HG03432 (cell line): ENCODE measurements around the gene RSU1.
"Not testable (repeated sequence)": the region's sequence is repeated elsewhere in the genome, so short reads cannot be mapped to it uniquely, and the experiment has no call there.

Experiments used
- ATAC-seq: cut with Tn5 transposase; IDR thresholded peaks from one replicate; pipeline ENCODE4 v1.9.1; 2021; ENCODE audit warnings: mild to moderate bottlenecking, moderate library complexity; ENCODE audit not compliant: unreplicated experiment

Gene RSU1

DNA sequence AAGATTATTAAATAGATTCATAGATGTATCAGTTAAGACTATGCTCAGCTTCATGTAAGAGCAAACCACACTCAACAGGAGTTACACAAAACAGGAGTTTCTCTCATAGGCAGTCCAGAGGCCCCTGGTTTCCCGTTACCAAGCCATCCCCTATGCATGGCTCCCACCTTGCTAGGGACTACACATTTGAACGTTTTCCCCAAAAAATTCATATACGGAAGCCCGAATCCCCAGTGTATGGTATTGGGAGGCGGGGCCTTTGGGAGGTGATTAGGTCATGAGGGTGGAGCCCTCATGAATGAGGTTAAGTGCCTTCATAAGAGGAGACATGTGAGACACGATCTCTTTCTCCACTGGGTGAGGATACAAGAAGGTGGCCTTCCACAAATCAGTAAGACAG is 29.1 kb downstream of the RSU1 start:
- peak; percentile 34 for ATAC-seq

DNA sequence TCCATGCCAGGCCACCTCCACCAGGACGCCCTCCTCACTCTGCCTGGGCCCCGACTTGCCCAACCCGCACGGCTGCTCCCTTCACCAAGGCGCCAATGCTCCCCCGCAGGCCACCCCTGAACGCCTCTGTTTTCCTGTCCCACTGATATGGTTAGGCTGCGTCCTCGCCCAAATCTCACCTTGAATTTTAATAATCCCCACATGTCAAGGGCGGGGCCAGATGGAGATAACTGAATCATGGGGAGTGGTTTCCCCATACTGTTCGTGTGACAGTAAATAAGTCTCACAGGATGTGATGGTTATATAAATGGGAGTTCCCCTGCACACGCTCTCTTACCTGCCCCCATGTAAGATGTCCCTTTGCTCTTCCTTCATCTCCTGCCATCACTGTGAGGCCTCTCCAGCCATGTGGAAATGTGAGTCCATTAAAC is 29.8 kb downstream of the RSU1 start:
- peak; percentile 77 for ATAC-seq

DNA sequence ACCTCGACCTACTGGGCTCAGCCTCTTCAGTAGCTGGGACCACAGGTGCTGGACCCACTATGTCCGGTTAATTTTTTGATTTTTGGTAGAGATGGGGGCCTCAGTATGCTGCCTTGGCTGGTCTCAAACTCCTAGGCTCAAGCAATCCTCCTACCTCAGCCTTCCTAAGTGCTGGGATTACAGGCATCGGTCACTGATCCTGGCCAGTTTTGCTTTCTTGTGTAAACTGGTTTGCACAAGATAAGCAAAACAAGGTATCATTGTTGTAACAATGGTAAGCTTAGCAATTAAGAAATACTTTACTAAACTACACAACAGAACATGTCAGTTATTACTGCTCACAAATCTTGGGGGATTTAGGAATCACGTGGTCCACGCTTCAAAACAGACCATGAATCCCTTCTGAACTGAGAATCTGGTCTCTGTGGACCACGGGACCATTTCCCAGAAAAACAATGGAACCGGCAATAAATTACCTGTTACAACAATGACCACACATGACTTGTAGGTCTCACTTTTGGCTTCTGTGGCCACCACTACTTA is 36.8 kb downstream of the RSU1 start:
- no peak for ATAC-seq

DNA sequence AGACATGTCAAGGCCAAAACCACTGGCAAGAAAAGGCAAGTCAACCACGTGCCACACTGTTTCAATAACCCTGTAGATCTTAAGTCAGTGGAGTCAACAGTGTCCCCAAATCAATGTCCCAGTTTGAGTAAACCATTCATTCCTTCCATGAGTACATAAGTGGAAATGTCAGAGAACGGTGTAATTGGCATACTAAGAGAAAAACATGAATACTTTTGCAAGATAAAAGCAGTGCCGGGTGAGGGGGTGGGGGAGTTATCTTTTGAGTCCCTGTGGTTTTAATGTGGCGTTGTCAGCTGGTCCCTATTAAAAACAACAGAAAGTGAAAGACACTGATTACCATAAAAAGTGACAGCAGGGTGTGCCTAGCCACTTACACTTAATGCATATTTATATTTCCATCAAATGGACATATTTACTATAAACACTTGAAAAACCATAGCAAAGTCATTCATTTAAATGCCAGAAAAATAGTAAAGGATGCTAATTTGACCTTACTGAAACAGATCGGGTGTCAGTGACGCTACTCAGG is 37.8 kb downstream of the RSU1 start:
- peak; percentile 87 for ATAC-seq

DNA sequence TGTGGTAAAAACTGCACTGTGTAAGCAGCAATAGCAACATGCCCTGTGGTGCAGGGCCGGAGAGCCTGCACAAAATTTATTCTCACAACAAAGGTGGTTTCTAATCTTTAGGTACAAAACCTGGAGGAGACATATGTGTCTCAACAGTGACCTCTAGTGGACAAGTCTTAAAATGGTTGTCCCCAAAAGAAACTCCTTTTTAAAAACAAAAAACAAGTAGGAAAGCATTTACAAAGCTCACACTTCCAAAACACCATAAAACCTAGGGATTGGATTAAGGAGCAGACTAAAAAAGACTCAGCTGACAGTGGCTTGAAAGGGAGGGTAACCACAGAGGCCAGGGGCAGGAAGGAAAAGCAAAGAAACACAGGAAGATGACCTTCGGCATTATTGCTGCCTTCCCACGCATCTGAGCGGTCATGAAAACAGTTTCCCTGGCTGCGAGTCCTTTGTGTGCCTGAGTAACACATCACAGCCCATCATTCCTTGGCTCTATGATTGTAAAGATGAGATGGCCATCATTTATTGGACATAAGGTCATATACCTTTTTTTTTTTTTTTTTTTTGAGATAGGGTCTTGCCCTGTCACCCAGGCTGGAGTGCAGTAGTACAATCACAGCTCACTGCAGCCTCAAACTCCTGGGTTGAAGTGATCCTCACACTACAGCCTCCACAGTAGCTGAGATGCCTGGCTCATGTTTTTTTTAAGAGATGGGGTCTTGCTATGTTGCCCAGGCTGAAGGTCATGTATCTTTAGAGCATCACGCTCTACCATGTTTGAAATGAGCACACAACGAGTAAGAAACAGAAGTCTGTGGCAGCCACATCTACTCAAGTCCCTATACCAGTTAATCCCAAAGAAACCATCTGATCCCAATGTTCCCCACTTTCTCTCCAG is 39.5 kb downstream of the RSU1 start:
- peak; percentile 42 for ATAC-seq

DNA sequence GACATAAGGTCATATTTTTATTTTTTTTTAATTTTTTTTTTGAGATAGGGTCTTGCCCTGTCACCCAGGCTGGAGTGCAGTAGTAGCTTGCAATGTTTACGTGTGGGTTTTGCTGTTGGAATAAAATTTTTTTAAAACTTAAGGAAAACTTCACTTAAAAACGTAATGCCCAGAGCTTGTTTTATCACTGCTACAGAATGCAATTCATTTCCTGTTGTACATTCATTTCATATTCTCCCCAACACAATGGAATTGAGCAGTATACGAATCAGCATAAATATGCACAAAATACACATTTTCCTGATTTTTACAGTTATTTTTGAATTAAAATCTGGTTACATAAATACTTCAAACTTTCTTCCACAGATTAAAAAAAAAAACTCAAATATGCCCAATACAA is 40.3 kb downstream of the RSU1 start:
- ATAC-seq, result no peak

DNA sequence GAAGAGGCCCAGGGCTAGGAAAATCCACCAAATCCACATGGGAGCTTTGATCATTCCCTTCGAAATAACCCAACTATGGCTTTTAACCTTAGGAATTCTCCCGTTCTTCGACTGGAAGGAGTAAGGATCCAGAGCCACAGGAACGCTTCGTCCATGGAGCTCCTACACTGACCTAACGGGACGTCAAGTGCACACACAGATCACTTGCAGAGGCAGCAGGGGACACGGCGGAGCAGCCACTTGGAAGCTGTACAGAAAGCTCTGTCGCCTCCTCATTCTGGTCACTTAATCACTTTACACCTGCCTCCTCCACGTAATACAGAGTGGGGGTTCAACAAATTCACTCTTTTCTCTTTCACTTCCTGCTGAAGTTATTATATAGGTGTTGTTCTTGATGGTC is 43.9 kb downstream of the RSU1 start:
- ATAC-seq, result no peak

DNA sequence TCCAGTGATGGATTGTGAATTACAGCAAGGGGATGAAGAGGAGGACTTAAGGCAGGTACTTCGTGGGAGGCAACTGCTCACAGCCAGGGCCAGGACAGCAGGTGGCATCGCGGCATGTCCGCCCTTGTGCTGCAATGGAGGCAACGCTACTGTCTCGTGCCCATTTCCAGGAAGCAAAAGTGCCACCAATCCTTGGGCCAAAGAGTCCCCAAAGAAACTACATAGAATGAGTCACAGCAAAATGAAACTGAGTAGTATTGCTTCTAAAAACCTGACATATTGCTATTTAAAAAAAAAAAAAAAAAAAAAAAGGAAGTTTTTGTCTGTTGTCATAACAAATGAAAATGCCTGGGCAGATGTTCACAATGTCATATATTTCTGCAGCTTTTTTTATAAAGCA is 46.6 kb downstream of the RSU1 start:
- peak; percentile 67 for ATAC-seq

DNA sequence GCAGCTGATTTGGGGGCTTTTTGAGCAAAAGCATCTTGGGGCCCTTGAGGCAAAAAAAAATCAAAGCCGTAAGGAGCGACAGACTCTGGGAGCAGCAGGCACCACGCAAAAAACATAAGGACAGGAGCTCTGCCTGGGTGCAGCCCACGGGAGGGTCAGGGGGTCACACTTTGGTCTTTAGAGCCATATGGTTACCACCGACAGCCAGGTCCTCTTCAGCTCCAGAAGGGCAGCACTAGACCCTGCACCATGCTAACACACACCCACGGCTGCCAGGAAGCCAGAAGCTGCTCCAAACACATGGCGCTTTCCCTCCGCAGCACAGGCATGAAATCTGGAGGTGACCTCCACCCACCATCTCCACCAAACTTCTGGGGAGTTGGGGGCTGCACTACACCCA is 47.1 kb downstream of the RSU1 start:
- ATAC-seq, result no peak

DNA sequence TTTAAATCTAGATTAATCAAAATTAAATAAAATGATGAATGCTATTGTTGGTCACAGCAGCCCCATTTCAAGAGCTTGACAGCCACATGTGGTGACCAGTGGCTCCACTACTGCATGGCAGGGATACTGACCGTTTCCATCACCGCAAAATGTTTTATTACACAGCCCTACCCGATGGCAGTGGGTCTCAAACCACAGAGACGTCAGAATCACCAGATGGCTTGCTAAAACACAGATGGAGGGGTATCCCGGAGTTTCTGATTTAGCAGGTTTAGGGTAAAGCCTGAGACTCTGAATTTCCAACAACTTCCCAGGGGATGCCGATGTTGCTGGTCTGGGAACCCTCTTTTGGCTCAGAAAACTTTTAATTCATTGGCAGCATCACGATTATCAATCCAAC is 47.9 kb downstream of the RSU1 start:
- ATAC-seq, result no peak

DNA sequence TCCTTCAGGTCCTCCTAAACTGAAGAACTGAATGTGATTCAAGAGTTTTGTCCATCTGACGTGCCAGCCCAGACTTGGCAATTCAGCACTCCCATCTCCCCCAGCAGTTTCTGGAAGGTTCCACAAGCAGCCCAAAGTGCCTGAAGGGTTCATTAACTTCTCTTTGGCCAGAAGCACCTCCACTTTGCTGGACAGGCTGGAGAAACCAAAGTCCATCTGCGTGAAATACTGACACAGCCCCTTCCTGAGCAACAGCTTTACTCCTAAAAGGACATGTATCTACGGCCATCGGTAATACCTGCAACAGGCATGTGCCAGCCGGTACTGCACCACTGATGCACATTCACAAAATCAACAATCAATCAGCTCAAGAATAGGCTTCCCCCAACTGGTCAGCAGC is 48.5 kb downstream of the RSU1 start:
- no peak for ATAC-seq

DNA sequence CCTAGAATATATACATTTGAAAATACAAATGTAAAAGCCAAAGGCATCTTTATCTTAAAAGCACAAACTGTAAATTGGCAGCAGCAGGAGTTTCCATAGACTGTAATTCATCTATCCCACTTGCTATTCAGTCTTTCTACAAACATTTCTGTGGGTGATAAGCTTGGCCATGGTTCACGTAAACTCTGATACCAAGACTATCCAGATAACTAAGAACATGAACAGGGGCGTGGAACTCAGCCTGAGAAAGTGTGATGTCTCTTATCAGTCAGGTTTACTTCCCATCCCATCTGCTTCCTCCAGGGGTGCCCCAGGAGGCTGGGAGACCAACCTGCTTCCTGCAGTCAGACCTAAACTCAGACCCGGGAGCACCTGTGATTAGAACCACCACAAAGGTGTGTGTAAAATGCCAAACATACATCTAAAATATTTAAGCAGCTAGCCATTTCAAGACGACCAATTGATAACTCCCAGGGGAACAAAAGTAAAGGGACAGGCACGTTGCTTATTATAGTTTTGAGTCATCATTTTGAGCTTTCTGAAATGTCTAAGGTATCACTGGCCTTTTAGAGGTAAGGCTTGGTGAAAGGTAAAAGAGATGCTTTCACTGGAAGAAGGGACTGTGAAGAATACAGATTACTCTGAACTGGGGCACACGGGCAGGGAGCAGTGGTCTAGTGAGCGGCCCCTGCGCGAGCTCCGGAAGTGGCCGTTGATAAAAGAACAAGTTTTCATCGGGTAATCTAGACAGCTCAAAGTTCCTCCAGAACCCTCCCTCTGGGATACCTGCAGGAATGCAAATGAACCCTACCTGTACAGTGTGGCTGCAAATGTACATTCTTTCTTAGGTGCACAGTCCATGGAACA is 51.5 kb downstream of the RSU1 start:
- ATAC-seq, result peak; percentile 78

DNA sequence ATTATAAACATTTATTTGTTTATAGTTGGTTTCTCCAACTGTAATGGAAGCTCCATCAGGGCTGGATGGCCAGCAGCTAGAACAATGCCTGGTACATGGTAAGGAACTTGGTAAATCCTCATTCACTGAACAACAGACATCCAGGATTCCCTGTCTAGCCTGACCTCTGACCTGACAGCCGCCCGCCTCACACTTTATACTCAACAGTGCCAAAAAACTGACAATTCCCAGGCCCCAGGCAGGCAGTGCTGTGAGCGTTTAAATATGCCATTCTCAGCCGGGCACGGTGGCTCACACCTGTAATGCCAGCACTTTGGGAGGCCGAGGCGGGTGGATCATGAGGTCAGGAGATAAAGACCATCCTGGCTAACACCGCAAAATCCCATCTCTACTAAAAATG is 55.9 kb downstream of the RSU1 start:
- no peak for ATAC-seq

DNA sequence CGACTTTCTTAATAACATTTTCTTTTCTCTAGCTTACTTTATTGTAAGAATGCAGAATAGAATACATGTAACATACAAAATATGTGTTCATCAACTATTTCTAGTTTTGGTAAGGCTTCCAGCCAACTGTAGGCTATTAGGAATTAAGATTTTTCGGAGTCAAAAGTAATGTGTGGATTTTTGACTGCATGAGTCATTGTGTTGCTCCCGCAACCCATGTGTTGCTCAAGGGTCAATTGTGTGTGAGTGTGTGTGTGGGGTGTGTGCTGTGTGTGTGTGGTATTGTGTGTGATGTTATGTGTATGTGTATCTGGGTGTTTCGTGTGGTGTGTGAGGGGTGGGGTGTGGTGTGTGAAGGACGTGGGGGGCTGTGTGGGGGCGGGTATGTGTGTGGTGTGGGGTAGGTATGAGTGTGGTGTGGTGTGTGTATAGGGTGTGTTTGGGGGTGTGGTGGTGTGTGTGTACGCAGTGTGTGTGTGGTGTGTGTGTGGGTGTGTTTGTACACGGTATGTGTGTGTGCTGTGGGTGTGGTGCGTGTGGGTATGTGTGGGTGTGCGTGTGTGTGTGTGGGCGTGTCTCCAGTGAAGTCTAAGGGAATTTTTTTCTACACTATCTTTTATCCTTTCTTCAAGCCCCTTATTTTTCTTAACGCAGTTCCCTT is 60.5 kb downstream of the RSU1 start:
- no peak for ATAC-seq

DNA sequence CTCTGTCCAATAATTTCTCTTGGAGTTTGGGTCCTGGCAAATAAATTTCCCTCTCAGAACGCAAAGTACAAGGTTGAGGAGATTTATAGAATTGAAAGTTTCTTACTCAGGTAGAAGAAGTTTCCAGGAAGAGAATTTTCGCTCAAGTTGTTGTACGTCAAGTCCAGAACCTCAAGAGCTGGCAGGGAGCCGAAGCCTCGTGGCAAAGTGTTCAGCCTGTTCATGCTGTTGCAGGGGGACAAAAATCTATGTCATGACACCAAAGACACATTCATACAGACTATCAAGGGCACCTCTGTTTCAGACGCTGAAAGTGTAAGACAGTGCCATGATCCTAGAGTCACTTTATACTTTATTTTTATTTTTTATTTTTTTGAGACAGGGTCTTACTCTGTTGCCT is 62.5 kb downstream of the RSU1 start:
- ATAC-seq, result no peak

DNA sequence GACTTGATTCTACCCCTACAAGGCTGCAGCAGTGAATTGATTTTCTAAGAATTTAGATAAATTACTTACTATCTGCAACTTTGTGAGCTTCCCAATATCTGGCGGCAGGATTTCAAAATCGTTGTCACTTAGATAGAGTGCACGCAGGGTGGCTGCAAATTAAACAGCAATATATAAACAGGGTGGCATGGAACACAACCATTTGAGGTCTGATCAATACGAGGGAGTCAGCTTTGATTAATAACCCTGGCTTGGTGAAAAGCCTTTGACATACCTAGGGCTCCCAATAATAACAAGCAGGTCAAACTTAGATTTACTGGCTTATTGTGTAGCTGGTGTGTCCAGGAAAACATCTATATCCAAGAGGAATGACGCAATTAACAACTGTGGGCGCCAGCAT is 64.4 kb downstream of the RSU1 start:
- ATAC-seq, result not testable (repeated sequence)

DNA sequence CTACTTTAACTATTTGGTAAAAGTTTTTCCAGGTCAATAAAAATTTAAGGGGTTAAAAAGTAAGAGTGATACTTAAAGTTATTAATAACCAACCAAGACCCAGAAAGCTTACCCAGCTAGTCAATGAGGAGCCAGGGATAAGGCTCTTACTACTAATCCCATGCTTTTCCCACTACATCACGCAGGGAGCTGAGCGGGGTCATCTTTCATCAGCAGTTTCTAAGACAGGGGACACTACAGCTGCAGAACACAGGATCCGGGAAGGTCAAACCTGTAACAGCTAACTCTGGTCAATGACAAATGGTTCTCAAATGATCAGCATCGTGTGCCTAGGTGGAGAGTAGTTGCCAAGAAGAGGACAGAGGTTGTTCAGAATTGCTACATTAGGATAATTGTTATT is 65.1 kb downstream of the RSU1 start:
- no peak for ATAC-seq

DNA sequence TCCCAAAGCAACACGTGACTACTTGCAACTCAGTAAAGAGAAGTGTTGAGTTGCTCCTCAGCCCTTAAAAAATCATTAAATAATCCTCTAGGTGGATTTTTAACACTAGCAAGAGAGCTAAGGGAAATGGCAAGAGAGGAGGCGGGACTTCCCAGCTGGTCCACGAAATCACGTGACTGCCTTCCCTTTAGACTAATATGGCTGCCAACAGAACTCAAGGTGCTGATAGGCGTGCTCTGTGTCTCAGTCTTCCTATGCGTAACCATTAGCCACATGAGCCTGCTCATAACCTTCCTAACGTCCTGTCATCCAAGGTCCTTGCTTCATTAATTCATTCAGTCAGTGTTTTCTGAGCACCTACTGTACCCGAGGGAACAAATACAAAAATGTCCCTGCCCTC is 66.0 kb downstream of the RSU1 start:
- no peak for ATAC-seq

DNA sequence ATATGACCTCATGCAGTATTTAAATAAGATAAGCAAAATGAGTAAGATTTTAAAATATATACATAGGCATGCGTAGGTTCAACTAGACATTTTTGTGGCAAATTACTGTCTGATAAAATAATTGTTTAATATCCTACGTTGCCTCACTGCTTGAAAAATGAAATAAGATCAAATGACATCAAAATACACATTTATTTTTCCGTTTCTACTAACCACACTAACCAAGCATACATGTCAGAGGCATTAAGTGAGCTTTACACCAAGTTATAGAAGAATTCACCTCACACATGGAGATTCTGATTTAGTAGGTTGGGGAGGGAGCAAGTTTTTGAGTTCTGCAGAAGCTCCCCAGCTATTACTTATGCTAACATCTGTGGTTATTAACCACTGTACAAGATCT is 66.8 kb downstream of the RSU1 start:
- ATAC-seq, result no peak

DNA sequence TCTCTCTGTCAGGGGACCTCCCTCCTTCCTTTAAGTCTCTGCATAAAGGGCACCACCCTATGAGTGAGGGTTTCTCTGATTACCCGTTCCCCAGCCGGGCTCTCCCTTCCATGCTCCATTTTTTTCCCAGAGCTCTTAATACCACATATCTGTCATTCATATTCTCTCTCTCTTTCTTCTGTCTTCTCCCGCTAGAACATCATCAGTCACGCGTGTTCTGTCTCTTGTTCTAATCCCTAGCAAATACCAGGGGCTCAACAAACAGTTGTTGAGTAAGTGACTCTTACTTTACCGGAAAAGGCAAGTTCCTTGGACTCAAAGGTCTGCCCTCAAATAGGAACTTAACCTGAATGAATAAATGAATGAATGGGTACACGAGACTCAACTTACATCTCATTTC is 68.5 kb downstream of the RSU1 start:
- ATAC-seq, result no peak

DNA sequence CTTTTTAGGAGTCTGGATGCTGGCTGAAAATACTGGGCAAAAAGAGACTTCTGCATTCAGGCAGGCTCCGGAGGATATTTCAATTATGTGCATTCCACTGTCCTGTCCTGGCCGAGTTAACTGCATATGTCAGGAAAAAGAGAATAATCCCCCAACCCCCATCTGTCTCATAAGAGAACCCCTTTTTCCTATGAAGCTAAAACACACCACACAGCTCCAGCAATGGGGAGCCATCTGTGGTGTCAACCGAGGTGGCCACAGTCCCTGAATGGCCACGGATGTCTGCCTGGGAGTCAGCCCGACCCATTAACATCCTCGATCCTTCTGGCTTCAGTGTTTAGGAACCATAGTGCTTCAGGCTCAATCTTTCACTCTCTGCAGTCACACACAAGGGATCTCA is 70.4 kb downstream of the RSU1 start:
- no peak for ATAC-seq
